GM23338 (cell line): Measurements from ENCODE around the gene OSBPL7. TPM values are rescaled to one million over a fixed set of nuclear protein-coding genes. Genes with fewer than 3 reads are reported as not detected.
"Not testable (repeated sequence)": the region's sequence is repeated elsewhere in the genome, so short reads cannot be mapped to it uniquely, and the experiment has no call there.

Experiments
- ATAC-seq: fragments of 200-7000 bp; cut with Tn5 transposase; 3 replicates; pipeline ENCODE4 v1.9.1; 2020
- DNase-seq: peaks from one replicate; pipeline ENCODE4 v3.0.0-alpha.2; 2015; ENCODE audit warnings: low spot score
- H2AFZ ChIP-seq: fragments of 200-600 bp; sonication (generic); 2 replicates; pipeline ENCODE4 v1.8.0; 2016; ENCODE audit warnings: antibody characterized with exemption, mild to moderate bottlenecking, moderate library complexity
- H3F3A ChIP-seq: fragments of 200-600 bp; sonication (generic); replicated peaks from 2 replicates; pipeline ENCODE4 v1.8.0; 2017; ENCODE audit warnings: antibody characterized with exemption, mixed run types, low read depth
- H3K27ac ChIP-seq: fragments of 200-600 bp; sonication (generic); 2 replicates; pipeline ENCODE4 v1.6.1; 2016; ENCODE audit warnings: low read depth
- H3K27me3 ChIP-seq: fragments of 200-600 bp; sonication (generic); 2 replicates; pipeline ENCODE4 v1.8.0; 2016; ENCODE audit warnings: mild to moderate bottlenecking, mixed run types, moderate library complexity; ENCODE audit not compliant: insufficient read depth
- H3K36me3 ChIP-seq: fragments of 200-600 bp; sonication (generic); 2 replicates; pipeline ENCODE4 v1.8.0; 2016; ENCODE audit warnings: mild to moderate bottlenecking; ENCODE audit not compliant: insufficient read depth
- H3K4me1 ChIP-seq: fragments of 200-600 bp; sonication (generic); 2 replicates; pipeline ENCODE4 v1.8.0; 2016; ENCODE audit warnings: mild to moderate bottlenecking, moderate library complexity; ENCODE audit not compliant: insufficient read depth
- H3K4me2 ChIP-seq: fragments of 200-600 bp; sonication (generic); 2 replicates; pipeline ENCODE4 v1.7.1; 2017; ENCODE audit warnings: mixed run types
- H3K4me3 ChIP-seq: fragments of 200-600 bp; sonication (generic); 2 replicates; pipeline ENCODE4 v1.6.1; 2016; ENCODE audit warnings: mixed run types
- H3K79me2 ChIP-seq: fragments of 200-600 bp; sonication (generic); replicated peaks from 2 replicates; pipeline ENCODE4 v1.8.0; 2017; ENCODE audit warnings: mild to moderate bottlenecking; ENCODE audit not compliant: insufficient read depth
- H3K9me2 ChIP-seq: fragments of 200-600 bp; sonication (generic); 2 replicates; pipeline ENCODE4 v1.8.0; 2017; ENCODE audit not compliant: insufficient read depth
- H4K20me1 ChIP-seq: fragments of 200-600 bp; sonication (generic); replicated peaks from 2 replicates; pipeline ENCODE4 v1.8.0; 2017; ENCODE audit warnings: mild to moderate bottlenecking; ENCODE audit not compliant: insufficient read depth
- H3K27ac Mint-ChIP-seq: 2 replicates; pipeline ENCODE4 v1.8.0; 2020; ENCODE audit warnings: inconsistent platforms, mild to moderate bottlenecking, moderate library complexity, mixed read lengths
- H3K27me3 Mint-ChIP-seq: 3 replicates; pipeline ENCODE4 v1.8.0; 2022; ENCODE audit warnings: low read depth, mild to moderate bottlenecking, moderate library complexity, mixed read lengths, inconsistent platforms; ENCODE audit not compliant: insufficient read depth, poor library complexity
- H3K36me3 Mint-ChIP-seq: 3 replicates; pipeline ENCODE4 v1.8.0; 2021; ENCODE audit warnings: low read depth, mild to moderate bottlenecking, inconsistent platforms, moderate library complexity, mixed read lengths
- H3K4me1 Mint-ChIP-seq: 3 replicates; pipeline ENCODE4 v1.8.0; 2020; ENCODE audit warnings: mild to moderate bottlenecking, inconsistent platforms, mixed read lengths
- H3K4me3 Mint-ChIP-seq: 3 replicates; pipeline ENCODE4 v1.8.0; 2021; ENCODE audit warnings: moderate library complexity, mild to moderate bottlenecking, inconsistent platforms, mixed read lengths
- H3K9me3 Mint-ChIP-seq: 3 replicates; pipeline ENCODE4 v1.8.0; 2020; ENCODE audit warnings: moderate library complexity, mild to moderate bottlenecking, inconsistent platforms, mixed read lengths
- JUNB ChIP-seq: IDR thresholded peaks from one replicate; pipeline ENCODE4 v1.6.1; 2016; ENCODE audit warnings: antibody characterized with exemption; ENCODE audit not compliant: unreplicated experiment
- NANOG ChIP-seq: IDR thresholded peaks from 2 replicates; pipeline ENCODE4 v1.6.1; 2016; ENCODE audit warnings: antibody characterized with exemption, borderline replicate concordance
- polyA plus RNA-seq: library from polyadenylated mRNA; unstranded; fragments of >200 nt; fragmentation: Nextera tagmentation; extraction: Ambion mirVana; gene quantifications from 2 replicates; pipeline ENCODE4 v1.2.1, GENCODE V29; 2016
- total RNA-seq: library from RNA; depleted of rRNA; stranded (reverse); fragments of >200 nt; shearing (Covaris generic); gene quantifications from 2 replicates; pipeline ENCODE4 v1.2.3, GENCODE V29; 2014
- TF ChIP-seq, protein P1 (sequence below): fragments of 250-450 bp; sonication (Bioruptor Pico); IDR thresholded peaks from 2 replicates; pipeline ENCODE4 v1.5.0; 2020; ENCODE audit warnings: mild to moderate bottlenecking, moderate library complexity
- TF ChIP-seq, protein P2 (sequence below): IDR thresholded peaks from 2 replicates; pipeline ENCODE4 v1.6.1; 2016; ENCODE audit warnings: antibody characterized with exemption

OSBPL7 gene
- total and polyA plus RNA-seq, 2 experiments from 2014 or later = 3.4 to 8.1 TPM

DNA sequence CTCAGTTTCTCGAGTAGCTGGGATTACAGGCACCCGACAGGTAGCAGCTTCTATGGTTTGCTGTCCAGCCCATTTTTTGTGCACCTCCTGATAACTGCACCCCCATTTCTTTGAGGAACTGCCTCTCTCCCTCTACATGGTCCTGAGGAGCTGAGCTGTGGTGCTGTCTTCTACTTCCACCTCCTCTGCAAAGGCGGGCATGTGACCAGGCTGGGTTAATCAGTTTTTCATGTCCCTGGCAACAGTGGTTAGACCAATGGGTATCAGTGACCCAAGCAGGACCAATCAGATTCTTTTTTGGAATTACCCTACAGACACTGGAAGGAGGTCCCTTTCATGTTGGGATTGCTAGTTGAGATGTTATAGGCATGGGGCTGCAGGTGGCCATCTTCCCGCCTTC lies 47.3 kb downstream of the OSBPL7 start (continued):
- TF ChIP-seq, protein P1, sequence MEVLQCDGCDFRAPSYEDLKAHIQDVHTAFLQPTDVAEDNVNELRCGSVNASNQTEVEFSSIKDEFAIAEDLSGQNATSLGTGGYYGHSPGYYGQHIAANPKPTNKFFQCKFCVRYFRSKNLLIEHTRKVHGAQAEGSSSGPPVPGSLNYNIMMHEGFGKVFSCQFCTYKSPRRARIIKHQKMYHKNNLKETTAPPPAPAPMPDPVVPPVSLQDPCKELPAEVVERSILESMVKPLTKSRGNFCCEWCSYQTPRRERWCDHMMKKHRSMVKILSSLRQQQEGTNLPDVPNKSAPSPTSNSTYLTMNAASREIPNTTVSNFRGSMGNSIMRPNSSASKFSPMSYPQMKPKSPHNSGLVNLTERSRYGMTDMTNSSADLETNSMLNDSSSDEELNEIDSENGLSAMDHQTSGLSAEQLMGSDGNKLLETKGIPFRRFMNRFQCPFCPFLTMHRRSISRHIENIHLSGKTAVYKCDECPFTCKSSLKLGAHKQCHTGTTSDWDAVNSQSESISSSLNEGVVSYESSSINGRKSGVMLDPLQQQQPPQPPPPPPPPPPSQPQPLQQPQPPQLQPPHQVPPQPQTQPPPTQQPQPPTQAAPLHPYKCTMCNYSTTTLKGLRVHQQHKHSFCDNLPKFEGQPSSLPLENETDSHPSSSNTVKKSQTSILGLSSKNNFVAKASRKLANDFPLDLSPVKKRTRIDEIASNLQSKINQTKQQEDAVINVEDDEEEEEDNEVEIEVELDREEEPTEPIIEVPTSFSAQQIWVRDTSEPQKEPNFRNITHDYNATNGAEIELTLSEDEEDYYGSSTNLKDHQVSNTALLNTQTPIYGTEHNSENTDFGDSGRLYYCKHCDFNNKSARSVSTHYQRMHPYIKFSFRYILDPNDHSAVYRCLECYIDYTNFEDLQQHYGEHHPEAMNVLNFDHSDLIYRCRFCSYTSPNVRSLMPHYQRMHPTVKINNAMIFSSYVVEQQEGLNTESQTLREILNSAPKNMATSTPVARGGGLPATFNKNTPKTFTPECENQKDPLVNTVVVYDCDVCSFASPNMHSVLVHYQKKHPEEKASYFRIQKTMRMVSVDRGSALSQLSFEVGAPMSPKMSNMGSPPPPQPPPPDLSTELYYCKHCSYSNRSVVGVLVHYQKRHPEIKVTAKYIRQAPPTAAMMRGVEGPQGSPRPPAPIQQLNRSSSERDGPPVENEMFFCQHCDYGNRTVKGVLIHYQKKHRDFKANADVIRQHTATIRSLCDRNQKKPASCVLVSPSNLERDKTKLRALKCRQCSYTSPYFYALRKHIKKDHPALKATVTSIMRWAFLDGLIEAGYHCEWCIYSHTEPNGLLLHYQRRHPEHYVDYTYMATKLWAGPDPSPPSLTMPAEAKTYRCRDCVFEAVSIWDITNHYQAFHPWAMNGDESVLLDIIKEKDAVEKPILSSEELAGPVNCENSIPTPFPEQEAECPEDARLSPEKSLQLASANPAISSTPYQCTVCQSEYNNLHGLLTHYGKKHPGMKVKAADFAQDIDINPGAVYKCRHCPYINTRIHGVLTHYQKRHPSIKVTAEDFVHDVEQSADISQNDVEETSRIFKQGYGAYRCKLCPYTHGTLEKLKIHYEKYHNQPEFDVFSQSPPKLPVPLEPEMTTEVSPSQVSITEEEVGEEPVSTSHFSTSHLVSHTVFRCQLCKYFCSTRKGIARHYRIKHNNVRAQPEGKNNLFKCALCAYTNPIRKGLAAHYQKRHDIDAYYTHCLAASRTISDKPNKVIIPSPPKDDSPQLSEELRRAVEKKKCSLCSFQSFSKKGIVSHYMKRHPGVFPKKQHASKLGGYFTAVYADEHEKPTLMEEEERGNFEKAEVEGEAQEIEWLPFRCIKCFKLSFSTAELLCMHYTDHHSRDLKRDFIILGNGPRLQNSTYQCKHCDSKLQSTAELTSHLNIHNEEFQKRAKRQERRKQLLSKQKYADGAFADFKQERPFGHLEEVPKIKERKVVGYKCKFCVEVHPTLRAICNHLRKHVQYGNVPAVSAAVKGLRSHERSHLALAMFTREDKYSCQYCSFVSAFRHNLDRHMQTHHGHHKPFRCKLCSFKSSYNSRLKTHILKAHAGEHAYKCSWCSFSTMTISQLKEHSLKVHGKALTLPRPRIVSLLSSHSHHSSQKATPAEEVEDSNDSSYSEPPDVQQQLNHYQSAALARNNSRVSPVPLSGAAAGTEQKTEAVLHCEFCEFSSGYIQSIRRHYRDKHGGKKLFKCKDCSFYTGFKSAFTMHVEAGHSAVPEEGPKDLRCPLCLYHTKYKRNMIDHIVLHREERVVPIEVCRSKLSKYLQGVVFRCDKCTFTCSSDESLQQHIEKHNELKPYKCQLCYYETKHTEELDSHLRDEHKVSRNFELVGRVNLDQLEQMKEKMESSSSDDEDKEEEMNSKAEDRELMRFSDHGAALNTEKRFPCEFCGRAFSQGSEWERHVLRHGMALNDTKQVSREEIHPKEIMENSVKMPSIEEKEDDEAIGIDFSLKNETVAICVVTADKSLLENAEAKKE (CRISPR knock-in tag) = no peak
- no peak for TF ChIP-seq NANOG

DNA sequence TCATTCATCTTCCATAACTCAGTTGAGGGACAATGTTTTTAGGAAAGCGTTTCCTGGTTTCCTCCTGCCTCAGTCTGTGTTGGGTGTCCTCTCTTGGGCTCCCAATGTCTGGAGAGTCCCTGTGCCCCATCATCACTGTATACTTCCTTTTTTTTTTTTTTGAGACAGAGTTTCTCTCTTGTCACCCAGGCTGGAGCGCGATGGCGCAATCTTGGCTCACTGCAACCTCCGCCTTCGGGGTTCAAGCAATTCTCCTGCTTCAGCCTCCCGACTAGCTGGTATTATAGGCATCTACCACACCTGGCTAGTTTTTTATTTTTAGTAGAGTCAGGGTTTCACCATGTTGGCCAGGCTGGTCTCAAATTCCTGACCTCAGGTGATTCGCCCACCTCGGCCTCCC lies 47.9 kb downstream of the OSBPL7 start:
- H3F3A ChIP-seq, ATAC-seq, H3K4me3 Mint-ChIP-seq, H3K27ac ChIP-seq, H3K4me1 ChIP-seq, H3K4me3 ChIP-seq, H3K9me2 ChIP-seq, H3K27ac Mint-ChIP-seq, DNase-seq, H3K36me3 Mint-ChIP-seq, H2AFZ ChIP-seq, H4K20me1 ChIP-seq, H3K4me1 Mint-ChIP-seq, H3K79me2 ChIP-seq, H3K36me3 ChIP-seq, H3K4me2 ChIP-seq: not testable (repeated sequence)
- Mint-ChIP-seq H3K27me3 (peaks cover 15% of the 10 kb centered on the region), H3K9me3 (peaks cover 11% of the 10 kb centered on the region; the same call in 2 of the 3 replicates)
- H3K27me3 ChIP-seq = peaks cover 18% of the 10 kb centered on the region

DNA sequence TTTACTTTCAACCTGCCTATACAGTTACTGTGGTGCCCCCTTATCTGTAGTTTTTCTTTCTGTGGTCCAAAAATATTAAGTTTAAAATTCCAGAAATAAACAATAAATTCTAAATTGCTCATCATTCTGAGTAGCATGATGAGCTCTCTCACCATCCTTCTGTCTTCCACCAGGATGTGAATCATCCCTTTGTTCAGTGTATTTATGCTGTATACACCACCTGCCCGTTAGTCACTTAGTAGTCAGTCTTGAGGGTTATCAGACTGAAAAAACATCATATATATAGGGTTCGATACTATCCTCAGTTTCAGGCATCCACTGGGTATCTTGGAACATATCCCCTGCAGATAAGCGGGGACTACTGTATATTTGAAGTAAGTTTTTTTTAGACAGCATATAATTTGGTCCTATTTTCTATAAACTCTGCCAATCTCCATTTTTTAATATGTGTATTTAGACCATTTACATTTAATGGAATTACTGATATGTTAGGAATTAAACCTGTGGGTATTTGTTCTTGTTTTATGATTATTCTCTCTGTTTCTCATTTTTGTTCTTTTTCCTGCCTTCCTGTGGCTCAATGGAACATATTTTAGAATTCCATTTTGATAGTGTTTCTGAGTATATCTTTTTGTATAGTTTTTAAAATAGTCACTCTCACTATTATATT lies 57.5 kb downstream of the OSBPL7 start:
- no peaks in the 10 kb centered on the region for H3K79me2 ChIP-seq
- H3K27me3 ChIP-seq = no peaks in the 10 kb centered on the region
- H3K4me3 ChIP-seq = no peak overlapping the region
- no peak overlapping the region for H3K27ac ChIP-seq
- no peak for DNase-seq
- Mint-ChIP-seq H3K9me3 (peaks cover 31% of the 10 kb centered on the region), H3K4me1 (no peaks in the 10 kb centered on the region), H3K27ac (no peak overlapping the region), H3K27me3 (peaks cover 8% of the 10 kb centered on the region), H3K4me3 (no peak overlapping the region), H3K36me3 (no peaks in the 10 kb centered on the region)
- no peaks in the 10 kb centered on the region for H3K4me1 ChIP-seq
- no peak overlapping the region for H3K4me2 ChIP-seq
- TF ChIP-seq, protein P2, sequence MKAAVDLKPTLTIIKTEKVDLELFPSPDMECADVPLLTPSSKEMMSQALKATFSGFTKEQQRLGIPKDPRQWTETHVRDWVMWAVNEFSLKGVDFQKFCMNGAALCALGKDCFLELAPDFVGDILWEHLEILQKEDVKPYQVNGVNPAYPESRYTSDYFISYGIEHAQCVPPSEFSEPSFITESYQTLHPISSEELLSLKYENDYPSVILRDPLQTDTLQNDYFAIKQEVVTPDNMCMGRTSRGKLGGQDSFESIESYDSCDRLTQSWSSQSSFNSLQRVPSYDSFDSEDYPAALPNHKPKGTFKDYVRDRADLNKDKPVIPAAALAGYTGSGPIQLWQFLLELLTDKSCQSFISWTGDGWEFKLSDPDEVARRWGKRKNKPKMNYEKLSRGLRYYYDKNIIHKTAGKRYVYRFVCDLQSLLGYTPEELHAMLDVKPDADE = no peak
- no peak for TF ChIP-seq JUNB
- H3K9me2 ChIP-seq = no peaks in the 10 kb centered on the region; the same call in 1 of the 2 replicates
- no peak overlapping the region for H2AFZ ChIP-seq
- ATAC-seq = no peak
- no peaks in the 10 kb centered on the region for H3F3A ChIP-seq
- no peaks in the 10 kb centered on the region for H4K20me1 ChIP-seq
- 0 out of 2 replicates have a peak, but pooled peaks cover 4% of the 10 kb centered on the region for H3K36me3 ChIP-seq
